Cerebellar cortex (tissue), 1 donor: Measurements from ENCODE around the gene GIPC1.

ENCODE experiments used
- DNase-seq: peaks from one replicate; pipeline ENCODE4 v3.0.0-alpha.2; 2015; ENCODE audit warnings: low spot score

The GIPC1 gene

GRCh38 chr19:14494411-14494810, 1.5 kb downstream of the GIPC1 start:
- no peak for DNase-seq

DNA sequence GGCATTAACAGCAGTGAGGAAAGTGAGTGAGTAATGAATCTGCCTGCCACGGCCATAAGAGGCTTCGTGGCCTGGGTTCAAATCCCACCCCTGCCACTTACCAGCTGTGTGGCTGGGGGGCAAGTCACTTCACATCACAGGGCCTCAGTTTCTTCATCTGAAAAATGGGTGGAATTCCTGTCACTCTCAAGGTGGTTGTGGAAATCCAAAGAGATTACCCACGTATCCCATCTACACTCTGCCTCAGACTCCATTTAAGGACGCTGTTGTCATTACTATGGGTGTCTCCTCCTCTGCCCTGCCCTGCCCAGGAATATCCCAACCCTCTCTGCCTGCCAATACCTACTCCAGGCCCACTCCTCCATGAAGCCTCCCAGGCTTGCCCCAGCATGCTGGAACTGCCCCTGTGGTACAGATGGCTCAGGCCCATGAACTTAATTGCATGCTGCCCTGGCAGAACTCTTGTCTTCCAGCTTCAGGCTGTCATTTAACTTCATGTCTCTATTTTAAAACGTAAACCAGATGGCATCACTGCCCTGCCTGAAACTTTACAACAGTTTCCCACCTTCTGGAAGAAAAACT, 3.1 kb downstream of the GIPC1 start:
- DNase-seq, result no peak

DNA sequence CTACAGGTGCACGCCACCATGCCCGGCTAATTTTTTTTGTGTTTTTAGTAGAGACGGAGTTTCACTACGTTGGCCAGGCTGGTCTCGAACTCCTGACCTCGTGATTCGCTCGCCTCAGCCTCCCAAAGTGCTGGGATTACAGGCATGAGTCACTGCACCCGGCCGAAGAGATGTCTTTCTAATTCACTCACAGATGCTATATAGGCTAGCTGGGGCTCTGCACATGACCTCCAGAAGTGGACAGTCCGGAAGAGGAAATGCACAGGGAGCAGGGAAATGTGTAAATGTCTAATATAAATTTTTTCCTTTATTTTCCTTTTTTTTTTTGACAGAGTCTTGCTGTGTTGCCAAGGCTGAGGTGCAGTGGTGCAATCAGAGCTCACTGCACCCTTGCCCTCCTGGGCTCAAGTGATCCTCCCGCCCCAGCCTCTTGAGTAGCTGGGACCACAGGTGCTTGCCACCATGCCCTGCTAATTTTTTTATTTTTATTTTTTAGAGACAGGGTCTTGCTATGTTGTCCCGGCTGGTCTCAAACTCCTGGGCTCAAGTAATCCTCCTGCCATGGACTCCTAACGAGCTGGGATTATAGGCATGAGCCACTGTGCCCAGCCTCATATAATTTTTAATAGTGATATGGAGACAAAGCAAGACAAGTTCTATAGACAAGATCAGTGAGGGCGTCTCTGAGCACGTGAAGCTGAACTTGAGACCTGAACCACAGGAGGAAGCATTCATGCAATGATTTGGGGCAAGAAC, 8.4 kb downstream of the GIPC1 start:
- no peak for DNase-seq

DNA sequence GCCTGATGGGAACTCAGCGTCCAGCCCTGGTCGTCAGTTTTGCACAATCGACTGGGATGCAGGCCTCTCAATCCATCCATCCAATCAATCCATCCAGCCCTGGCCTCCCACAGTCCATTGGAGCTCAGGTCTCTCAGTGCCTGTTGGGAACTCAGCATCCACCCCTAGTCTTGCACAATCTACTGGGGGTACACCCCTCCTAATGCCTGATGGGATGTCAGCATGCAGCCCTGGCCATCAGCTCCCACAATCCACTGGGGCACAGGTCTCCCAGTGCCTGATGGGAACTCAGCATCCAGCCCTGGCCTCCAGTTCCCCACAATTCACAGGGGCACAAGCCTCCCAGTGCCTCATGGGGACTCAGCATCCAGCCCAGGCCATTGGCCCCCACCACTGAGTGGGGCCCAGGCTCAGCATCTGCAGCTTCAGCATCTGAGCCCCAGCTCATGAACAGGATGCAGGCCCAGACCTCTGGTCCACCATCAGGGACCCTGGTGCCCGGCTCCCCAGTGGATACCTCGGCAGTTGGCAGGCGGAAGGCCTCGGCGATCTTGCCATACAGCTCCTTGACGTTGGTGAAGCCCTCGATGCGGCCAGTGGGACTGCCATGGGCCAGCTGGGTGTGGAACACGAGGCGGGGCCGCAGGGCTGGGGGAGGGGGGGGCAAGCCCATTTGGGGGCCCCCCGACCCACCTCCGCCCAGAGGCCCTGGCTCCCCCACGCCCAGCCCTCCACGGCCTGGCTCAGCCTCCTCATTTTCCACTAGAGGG, 13.6 kb downstream of the GIPC1 start:
- no peak for DNase-seq

DNA sequence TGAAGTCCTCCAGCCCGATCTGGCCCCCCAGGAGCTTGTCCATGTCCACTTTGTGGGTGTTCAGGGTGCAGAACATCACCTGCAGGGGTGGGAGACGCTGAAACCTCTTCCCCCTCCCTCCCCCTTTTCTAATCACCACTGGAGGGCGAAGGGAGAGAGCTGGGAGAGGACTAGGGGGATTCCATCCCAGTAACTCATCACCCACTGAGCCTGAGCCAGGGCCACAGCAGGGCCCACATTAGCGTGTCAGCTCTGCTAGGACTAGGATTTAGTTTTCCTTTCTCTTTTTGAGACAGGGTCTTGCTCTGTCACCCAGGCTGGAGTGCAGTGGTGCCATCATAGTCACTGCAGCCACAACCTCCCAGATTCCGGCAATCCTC, 15.2 kb downstream of the GIPC1 start:
- no peak for DNase-seq

DNA sequence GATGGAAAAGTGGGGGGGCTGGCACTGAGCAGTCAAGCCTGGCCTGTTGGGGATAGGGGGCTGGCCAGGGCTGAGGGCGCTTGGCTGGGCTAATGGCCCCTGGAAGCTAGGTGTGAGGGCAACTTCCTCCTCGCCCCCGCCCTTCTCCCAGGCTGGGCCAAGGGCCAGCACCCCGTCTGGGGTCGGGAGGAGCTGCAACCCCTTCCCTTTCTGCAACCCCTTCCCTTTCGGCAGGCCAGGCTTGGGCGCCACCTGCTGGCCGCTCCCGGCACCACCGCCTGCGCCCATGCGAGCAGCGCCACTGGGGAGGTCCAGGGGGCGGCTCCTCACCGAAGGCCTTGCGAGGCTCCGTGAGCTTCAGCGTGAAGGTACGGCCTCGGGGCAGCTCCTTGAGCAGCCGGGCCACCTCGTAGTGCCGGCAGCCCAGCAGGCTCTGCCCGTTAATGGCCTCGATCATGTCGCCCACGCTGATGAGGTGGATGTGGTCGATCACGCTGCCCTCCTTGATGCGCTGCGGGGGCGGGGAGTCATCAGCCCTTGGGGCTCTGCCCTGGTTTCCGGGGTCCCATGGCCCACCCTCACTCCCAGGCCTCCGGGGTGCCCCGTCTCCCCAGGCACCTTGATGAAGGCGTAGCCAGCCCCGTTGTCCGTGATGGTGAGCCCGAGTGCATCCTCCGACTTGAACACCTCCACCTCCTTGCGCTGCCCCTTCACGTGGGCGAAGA, 15.8 kb downstream of the GIPC1 start:
- DNase-seq, result peak; percentile 62

DNA sequence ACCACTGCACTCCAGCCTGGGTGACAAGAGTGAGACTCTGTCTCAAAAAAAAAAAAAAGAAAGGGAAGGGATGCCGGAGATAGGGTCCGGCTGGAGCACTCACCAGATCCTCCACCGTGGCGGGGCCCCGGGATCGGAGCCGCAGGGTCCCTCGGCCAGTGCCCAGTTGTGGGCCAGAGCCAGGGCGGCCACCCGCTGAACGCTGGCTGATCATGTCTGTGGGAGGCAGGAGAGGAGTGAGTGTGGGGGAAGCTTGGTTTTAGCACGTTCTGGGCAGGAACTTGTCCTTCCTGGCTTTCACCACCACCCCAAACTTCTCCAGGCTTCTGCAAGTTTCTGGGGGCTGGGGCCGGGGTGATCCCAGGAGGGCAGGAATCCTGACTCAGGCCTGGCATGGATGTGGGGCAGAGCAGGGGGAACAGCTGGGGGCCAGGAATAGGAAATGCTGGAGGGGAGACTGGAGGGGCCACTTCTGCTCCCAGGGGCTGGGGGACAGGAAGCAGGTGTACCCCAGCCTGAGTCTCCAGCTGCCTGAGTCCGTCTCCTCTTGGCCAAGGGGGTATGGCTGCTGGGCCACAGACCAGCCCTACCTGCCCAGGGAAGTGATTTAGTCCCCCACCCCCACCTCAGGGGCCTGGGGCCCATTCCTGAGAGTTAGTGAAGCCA, 16.5 kb downstream of the GIPC1 start:
- no peak for DNase-seq

GRCh38 chr19:14478113-14478545, 17.8 kb downstream of the GIPC1 start:
- no peak for DNase-seq

DNA sequence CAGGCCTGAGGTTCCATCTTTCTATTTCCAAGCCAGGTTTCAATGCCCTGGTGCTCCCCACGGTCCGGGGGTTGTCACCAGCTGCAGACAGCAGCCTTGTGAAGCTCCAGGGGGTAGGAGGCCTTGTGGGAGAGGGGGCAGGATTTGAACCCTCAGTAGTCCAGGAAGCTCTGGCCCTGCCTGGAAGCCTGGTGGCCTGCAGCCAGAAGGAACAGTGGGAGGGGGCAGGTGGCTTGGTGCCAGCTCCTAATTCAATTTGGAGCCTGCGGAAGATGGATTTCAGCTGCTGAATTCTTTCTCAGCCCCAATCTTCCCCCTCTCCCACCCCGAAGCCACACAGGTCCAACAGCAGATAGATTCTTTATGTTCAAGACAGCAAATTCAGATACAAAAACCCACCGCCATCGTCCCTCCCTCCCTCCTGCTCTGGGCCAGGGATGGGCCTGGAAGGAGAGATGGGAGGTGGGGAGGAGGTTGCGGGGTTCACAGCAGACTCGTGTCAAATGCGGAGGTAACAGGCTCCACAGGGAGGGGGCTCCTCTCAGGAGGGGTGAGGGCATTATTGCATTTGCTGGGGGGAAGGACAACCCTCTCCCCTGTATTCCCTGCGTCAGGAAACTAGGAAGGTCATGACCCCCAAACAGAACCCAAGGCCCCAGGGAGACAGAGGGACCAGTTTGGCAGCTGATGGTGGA, 18.4 kb downstream of the GIPC1 start:
- no peak for DNase-seq

- DNase-seq, result peak; percentile 66
Measured at GRCh38 chr19:14476673-14477401, 19.1 kb downstream of the GIPC1 start.

DNA sequence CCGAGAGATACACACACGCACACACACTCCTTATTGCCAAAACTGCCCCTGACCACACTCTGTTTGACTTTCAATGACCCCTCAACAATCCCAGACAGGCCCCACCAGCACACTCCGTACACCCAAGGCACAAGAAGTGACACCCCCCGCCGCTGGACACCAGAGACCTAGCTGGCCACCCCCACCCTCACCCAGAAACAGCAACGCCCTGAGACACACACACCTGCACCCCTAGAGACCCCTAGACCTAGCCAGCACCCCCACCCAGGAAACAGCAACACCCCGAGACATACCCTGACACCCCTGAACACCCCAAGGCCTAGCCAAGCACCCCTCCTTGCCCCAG, 19.6 kb downstream of the GIPC1 start:
- DNase-seq, result no peak

DNA sequence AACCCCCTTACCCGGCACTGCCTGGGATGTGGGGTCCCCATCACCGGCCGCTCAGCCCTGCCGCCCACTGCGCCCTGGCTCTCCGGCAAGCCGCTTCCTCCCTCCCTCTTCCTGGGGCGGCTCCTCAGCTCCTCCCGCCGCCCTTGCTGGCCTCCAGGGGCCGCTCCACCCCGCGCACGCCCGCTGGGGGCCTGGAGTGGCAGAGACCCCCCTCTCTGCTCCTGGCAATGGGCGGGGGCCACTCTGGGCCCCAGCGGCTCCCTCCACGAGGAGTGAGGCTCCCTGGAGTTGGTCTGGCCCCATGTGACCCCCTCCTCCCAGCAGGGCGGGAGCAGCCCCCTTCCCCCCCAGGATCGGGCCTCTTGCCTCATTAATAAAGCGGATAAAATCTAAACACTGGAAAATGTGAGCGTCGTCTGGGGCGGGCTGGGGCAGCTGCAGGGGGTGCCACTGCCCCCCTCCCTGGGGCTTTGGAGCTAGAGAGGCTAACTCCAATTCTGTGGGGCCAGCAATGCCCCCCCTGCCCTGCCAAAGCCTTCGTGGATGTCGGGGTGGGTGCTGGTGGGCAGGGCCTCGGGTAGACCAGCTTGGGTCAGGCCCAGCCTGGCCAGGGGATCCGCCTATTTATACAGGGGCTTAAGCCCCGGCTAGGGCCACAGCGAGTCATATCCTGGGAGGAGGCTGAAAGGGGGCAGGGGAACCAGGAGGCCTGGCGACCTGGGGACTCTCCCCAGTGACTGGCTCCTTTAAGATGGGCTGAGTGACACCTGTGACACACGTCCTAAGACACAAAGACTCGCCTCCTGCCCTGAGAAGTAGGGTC, 20.5 kb downstream of the GIPC1 start, which contains the start of gene PTGER1:
Gene PTGER1, minus strand, starts transcription at position 104 of the 823 bp plus-strand sequence. CDS start 1,034 bp downstream, outside the sequence.
- no peak for DNase-seq

GRCh38 chr19:14474827-14475226, 21.1 kb downstream of the GIPC1 start:
- DNase-seq, result no peak

GRCh38 chr19:14473978-14474578, 21.8 kb downstream of the GIPC1 start:
- DNase-seq, result no peak

DNA sequence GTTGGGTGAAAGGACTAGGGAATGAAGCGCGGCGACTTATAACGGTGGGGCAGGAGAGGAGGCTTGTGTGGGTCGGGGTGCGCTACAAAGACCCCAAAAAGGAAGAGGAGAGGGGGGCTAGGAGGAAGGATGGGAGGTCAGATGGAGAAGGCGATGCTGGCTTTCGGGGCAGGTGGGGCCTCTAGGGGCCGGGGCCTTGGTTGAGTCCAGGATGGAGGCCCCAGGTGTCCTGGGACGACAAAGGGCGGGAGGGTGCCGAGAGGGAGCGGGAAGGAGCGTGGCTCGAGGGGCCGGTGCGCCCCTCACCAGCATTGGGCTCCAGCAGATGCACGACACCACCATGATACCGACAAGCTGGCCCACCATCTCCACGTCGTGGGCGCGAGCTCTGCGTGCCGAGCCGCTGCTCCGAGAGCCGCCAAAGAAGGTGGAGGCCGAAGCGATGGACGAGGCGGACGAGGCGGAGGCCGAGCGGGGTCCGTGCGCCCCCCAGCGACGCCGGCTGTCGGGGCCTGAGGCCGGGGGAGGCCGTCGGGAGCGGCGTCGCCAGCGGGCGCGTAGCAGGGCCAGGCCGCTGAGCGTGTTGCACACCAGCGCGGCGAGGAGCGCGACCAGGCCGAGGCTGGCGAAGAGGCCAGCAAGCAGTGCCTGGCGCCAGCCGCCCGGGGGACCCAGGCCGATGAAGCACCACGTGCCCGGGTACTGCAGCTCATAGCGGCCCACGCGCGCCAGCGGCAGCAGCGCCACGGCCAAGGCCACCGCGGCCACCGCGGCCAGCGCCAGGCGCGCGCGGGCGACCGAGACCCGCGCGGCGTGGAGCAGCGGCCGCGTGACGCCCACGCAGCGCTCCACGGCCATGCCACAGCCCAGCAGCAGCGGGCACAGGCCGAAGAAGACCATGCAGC, 22.6 kb downstream of the GIPC1 start:
- no peak for DNase-seq

DNA sequence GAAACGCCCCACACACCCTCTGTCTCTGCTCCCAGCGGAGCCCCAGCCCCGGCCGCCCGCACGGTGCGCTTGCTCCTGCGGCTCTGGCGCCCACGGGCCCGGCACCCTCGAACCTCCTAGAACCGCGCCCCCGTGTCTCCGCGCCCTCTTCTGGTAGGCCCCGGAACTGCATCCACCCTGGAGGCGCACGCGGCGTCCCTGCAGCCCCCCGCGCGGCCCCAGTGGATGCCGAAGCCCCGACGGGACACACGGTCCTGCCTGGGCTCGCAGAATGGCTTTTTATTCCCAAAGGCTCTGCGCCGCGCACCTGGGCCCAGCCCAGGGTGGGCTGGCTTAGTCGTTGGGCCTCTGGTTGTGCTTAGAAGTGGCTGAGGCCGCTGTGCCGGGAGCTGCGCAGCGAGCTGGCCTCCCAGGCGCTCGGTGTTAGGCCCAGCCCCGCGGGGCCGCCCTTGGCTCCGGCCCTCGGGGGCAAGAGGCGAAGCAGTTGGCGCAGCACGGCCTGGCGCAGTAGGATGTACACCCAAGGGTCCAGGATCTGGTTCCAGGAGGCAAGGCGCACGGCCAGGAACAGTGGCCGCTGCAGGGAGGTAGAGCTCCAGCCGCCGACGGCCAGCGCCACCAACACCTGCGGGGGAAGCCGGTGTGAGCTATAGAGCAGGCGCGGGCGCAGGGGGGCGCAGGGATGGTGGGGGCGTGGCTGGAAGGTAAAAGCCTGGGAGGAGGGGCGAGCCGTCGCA, 23.6 kb downstream of the GIPC1 start:
- DNase-seq, result peak; percentile 49

DNA sequence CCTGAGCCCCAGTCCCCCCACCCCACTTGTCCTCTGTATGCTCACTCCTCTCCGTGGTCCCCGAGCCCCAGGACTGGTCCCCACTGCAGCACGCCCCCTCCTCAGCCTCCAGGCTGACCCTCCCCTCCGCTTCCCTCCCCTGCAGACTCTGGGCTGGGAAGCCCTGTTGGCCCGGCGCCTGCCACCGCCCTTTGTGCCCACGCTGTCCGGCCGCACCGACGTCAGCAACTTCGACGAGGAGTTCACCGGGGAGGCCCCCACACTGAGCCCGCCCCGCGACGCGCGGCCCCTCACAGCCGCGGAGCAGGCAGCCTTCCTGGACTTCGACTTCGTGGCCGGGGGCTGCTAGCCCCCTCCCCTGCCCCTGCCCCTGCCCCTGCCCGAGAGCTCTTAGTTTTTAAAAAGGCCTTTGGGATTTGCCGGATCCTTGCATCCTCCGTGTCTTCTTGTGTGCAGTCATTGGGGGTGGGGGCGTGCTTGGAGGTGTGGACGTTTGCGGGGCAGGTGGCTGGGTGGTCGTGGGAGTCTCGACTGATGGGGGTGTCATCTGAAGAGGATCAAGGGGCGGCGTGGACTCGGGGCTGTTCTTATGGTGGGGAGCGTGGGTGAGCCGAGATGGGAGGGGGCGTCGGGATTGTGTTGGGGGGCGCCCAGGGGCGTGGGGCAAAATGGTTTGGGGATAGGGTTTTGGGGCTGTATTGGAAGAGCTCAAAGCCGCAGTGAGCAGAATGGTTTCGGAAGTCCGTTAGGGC, 24.3 kb downstream of the GIPC1 start:
- no peak for DNase-seq
